ENCODE data around the gene KCNC4.
A peak's percentile ranks its signal among the peaks of the same experiment; 100 is the strongest.

The KCNC4 gene

GRCh38 chr1:110189181-110189580 lies 20.9 kb upstream of the KCNC4 start:
- DNase-seq = no peak

GRCh38 chr1:110190282-110190929 lies 19.7 kb upstream of the KCNC4 start:
- peak; percentile 71 for DNase-seq

GRCh38 chr1:110192541-110192940 lies 17.6 kb upstream of the KCNC4 start:
- DNase-seq = no peak

DNA sequence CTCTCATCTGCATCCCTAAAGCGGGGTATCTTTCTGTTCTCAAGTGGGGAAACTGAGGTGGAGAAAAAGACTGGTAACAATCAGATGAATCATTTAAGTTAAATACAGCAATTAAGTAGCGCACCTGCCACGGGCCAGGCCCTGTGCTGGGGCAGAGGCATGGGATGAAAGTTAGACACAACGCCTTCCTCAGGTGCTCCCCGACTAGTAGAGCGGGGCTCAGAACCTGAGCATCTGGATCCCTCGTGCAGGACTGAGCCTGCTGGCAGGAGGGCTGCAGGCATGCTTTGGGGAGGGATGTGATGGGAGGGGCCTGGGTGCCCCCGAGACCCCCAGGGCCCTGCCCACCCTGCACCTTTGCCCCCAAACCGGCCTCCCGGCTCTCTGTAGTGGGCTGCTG lies 14.9 kb upstream of the KCNC4 start:
- DNase-seq = no peak

DNA sequence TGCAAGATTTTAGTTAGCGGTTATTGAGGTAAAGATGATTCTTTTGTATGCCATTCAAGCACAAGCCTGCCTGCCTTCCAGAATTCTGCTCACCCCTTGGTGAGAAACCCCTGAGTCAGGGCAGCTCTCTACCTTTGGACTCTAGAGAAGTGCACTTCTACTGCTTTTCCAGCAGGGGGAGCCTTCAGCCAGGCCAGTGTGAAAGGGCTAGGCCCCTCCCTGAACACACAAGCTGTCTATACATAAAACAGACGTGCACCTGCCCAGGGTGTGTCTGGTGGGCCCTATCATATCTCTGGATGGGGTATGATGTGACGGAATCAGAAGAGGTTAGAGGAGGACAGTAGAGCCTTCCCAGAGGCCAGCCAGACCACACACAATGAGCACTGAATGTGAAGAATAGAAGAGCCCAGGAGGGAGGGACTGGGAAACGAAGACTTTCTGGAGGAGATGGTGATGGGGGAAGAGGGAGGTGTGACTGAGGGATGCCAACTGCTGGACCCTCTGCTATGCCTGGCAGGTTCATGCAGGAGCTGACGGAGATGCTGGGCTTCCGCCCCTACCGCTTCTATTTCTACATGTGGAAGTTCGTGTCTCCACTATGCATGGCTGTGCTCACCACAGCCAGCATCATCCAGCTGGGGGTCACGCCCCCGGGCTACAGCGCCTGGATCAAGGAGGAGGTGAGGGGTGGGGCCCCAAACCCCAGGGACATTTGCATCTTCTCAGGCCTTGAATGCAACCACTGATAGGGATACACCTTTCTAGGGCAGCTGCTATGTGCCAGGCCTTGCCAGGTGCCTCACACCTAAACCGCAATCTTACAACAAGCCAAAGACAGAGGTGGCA lies 13.0 kb upstream of the KCNC4 start:
- peak; percentile 88 for DNase-seq

DNA sequence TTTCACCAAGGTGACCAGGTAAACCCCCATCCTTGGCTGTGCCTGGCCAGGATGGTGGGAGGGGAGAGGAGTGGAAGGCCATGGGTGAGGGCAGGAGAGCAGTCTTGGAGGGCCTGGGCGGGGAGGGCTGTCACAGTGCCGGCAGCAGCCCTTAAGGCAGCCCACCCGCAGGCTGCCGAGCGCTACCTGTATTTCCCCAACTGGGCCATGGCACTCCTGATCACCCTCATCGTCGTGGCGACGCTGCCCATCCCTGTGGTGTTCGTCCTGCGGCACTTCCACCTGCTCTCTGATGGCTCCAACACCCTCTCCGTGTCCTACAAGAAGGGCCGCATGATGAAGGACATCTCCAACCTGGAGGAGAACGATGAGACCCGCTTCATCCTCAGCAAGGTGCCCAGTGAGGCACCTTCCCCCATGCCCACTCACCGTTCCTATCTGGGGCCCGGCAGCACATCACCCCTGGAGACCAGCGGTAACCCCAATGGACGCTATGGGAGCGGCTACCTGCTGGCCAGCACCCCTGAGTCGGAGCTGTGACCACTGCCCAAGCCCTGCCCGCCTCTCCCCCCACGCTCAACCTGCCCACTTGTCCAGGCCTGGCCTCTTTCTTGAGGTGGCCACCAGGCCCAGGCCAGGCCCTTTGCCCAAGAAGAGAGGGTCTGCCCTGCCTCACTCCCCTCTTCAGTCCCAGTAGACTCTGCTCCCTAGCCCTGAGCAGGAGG lies 12.0 kb upstream of the KCNC4 start:
- DNase-seq = no peak

DNA sequence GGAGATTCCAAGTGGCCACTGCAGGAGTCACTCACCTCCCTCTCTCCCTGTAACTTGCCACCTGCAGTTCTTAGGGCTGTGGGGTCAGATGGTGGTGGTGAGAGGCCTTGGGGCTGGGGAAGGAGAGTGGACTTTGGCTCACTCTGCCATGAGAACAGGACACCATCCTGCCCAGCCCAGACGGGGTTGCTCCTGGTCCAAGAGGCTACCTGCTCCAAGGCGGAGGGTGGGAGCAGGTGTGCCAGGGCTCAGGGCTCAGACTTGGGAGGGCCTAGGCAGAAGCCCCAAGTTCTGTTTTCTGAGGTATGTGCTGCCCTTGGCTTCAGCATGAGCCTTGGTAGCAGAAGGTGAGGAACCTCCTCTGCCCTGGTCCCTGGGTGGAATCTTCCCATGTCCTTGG lies 11.4 kb upstream of the KCNC4 start:
- no peak for DNase-seq

DNA sequence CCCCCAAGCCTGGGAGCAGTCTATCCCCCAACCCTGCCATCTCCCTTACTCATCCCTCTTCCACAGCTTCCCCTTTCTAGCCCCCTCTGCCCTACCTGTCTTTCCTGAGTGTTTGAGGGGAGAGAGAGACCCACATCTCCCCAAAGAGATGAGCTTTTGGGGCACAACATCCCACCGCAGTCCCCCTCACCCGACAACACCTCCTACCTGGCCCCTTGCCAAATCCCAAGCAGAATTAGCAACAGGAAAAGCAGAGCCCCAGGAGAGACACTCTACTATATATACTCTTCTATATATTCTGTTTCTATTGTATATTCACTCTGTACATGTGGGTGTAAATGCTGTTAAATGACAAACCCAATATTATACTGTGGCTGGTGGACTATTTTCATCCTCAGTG lies 9.9 kb upstream of the KCNC4 start:
- no peak for DNase-seq

- no peak for DNase-seq
Observed at GRCh38 chr1:110200666-110201065, 9.4 kb upstream of the KCNC4 start.

DNA sequence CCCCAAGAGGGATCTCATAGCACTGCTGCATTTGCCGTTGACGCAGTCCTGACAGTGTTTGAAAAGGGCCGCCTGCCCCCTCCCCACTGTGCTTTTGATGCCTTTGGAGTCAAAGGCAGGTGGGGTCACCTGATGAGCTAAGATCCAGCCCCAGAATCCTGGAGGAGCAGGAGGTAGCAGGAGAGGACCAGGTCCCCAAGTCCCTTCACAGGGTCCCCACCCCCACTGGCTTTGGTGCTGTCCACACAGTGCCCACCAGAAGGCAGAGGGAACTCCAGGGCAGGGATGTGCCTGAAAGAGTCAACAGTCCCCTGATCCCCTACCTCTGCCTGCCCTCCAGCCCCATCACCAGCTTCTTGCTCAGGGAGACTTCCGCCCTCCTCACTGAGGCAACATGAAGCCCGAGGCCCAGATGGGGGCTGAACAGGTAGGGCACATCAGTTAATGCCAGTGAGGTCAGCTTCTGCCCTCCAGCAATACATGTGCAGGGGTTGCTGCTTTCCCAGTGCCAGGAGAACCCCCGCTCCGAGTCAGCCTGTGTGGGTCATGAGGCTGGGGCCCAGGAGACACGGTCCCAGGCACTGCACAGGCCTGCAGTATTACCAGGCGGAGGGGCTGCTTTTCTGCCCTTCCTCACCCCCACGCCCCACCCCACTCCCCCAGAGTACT lies 8.8 kb upstream of the KCNC4 start:
- no peak for DNase-seq

DNA sequence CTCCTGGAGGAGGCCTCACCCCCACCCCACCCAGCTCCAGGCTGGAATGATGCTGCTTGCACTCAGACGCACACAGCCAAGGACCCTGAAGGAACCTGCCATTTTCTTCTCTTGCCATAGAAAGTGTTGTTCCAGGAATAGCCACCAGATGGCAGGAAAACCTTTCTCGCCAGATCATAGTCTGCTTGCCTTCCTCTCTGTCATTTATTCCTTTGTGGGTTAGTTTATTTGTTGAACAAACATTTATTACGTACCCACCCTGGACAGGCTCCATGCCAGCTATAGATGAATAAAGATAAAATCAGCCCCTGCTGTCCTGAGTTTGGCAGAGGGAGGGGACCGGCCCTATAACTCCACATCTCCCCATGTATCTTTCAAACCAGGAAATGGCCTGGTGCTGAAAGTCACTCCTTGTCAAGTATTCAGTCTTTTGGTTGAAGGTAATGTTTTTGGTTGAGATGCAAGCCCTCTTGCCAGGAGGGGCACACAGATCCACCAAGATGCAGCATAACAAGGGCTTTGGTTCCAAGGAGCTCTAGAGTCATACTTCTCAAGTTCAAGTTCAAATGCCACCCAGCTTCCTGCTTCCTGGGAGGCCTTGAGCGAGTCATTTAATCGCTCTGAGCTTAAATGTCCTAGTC lies 7.0 kb upstream of the KCNC4 start:
- DNase-seq = peak; percentile 84

DNA sequence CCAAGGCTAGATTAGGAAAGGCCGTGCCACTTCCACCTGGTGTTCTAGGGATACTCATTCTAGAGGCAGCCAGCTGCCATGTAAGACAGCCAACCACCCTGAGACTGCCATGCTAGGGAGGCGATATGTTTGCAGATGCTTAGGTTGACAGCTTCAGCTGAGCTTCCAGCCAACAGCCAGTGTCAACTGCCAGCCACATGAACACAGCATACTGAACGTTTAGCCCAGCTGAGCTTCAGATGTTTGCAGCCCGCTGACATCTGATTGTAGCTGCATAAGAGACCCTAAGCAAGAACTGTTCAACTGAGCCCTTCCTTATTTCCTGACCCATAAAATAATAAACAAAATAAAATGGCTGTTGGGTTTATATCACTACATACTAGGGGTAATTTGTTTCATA lies 5.0 kb upstream of the KCNC4 start:
- DNase-seq = no peak

DNA sequence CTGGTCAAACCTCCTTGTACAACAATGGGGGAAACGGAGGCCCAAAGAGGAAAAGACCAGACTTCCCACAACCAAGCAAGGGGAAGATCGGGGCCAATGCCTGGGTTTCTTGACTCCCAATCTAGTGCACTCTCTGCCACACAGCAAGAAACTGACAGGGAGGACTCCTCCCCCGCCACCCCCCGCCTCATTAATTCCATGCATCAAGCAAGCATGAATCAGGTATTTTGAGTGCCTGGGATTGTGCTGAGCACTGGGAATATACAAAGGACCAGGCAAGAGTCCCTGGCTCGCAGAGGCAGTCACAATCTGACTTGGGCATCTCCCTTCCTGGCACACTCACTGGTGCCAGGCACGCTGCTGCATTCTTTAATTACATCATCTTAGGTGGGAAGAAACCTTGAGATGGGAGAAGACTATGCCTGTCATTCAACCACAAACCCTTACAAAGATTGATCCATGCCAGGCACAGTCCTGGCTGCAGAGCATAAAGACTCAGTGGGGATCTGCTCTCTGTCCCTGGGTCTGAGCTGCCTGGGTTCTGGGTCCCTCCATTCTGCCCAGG lies 4.4 kb upstream of the KCNC4 start:
- DNase-seq = no peak

DNA sequence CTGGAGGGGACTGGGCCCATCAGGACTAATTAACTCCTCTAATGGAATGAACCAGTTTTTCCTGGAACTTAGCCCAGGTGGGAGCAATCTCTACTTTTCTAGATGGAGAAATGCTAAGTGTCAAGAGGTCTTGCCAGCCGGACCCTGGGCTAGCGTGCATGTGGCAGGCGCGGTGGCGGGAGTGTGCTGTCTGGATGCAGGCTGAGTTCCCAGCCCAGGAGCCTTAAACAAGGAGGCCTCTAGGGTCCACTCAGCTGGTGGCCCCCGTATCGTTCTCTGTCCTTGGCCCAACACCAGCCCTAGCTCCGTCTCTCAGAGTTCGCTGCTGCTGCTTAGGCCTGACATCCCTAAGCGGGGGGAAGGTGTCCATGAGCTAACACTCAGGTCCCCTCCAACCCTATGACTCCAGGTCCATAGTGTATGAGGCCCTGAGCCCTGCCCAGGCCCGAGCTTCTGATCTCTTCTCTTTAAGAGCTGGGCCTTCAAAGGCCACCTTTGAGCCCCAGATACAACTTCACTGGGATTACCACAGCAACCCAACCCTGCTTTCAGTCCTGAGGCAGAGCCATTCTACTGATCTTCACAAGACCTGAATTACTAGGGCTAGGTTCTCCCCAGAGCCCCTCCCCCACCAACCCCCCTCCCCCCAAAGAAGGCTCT lies 3.7 kb upstream of the KCNC4 start:
- DNase-seq = no peak

DNA sequence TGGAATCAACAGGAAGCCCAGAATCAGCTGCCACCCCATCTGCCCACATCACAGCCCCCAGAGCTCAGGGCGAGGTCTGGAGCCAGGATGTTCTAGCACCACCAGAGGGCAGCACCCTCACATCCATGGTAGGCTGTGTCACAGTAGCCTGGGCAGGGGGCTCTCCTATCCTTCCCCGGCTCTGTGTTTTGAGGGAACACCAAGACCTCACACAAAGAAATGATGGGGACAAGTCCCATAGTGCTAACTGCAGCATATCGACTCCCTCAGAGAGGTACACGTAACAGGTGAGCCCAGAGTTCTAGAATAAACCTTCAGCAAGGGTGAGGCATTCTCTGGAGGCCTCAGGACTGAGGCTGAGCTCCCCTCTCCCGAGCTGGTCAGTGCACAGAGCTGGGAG lies 2.3 kb upstream of the KCNC4 start:
- DNase-seq = peak; percentile 53

GRCh38 chr1:110208916-110209645 lies 1.0 kb upstream of the KCNC4 start:
- DNase-seq = peak; percentile 46

- DNase-seq = peak; percentile 25
Observed at GRCh38 chr1:110210604-110211495, 736 bp downstream of the KCNC4 start.

GRCh38 chr1:110211496-110212168 lies 1.5 kb downstream of the KCNC4 start:
- no peak for DNase-seq
